Measurements from ENCODE around the gene MAGI2. TPM values are rescaled to one million over a fixed set of nuclear protein-coding genes. Genes with fewer than 3 reads are reported as not detected.
A peak's percentile ranks its signal among the peaks of the same experiment; 100 is the strongest.

Gene MAGI2
- total RNA-seq, 1 experiment from 2014 or later = 14.3 TPM

DNA sequence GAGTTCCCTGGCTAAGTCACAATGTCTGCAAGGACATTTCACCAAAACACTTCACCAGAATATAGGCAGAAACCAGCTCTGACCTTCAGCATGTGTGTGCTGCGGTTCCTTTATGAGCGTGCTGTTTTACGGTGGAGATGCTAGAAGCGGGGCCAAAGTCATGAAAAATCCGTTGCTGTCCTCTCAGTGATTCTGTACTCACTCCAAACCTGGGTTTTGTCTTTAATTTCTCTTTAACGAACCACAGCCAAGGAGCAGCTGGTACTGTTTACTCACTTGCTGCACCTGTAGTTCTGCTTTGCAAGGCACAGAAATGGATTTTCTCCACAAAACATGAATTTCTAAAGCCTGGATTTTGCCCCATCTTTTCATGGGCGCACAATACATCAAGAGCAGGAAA lies 1015.0 kb downstream of the MAGI2 start:
- Histone ChIP-seq H3K14ac (ENCODE audit: insufficient read depth, low read length) (no peak overlapping the region), H4K5ac (ENCODE audit: insufficient read length, low read depth, low read length) (no peak overlapping the region), H3K79me2 (ENCODE audit: insufficient read depth, low read length) (no peaks in the 10 kb centered on the region), H3K23ac (ENCODE audit: insufficient read length, low read depth, low read length) (no peak overlapping the region), H2BK15ac (ENCODE audit: low read depth, low read length) (no peak overlapping the region), H2BK5ac (ENCODE audit: insufficient read length, low read length) (no peak overlapping the region), H4K8ac (replicated peaks; ENCODE audit: insufficient read length, low read depth, low read length) (no peak overlapping the region), H3K18ac (ENCODE audit: insufficient read length, low read depth, low read length) (no peak overlapping the region), H3K27ac (ENCODE audit: insufficient read length, low read depth, low read length) (no peak overlapping the region), H4K20me1 (ENCODE audit: control insufficient read depth, insufficient read depth, insufficient read length) (no peaks in the 10 kb centered on the region), H2AFZ (ENCODE audit: low read length) (no peak overlapping the region), H3T11ph (ENCODE audit: low read length) (no peak overlapping the region), H3K27me3 (ENCODE audit: insufficient read depth, low read length) (no peaks in the 10 kb centered on the region), H3K4ac (ENCODE audit: low read depth, low read length) (no peak overlapping the region), H2BK12ac (ENCODE audit: insufficient read length, low read depth, low read length) (no peak overlapping the region), H2AK5ac (ENCODE audit: insufficient read length, low read length) (no peak overlapping the region), H2BK120ac (ENCODE audit: low read depth, low read length, poor library complexity, severe bottlenecking) (no peak overlapping the region), H4K91ac (ENCODE audit: insufficient read length, low read depth, low read length) (no peak overlapping the region), H2BK20ac (ENCODE audit: low read depth, low read length, poor library complexity, severe bottlenecking) (no peak overlapping the region), H3K56ac (ENCODE audit: insufficient read length, low read depth, low read length) (no peak overlapping the region), H3K23me2 (ENCODE audit: insufficient read length, low read depth, low read length, poor library complexity, severe bottlenecking) (no peaks in the 10 kb centered on the region), H3K9me3 (ENCODE audit: control insufficient read depth, low read depth, low read length) (no peaks in the 10 kb centered on the region), H3K4me2 (ENCODE audit: insufficient read depth, insufficient read length, low read length) (no peak overlapping the region), H3K79me1 (ENCODE audit: insufficient read depth, low read depth, low read length, poor library complexity, severe bottlenecking) (no peaks in the 10 kb centered on the region), H3K4me1 (ENCODE audit: insufficient read depth, low read length) (no peaks in the 10 kb centered on the region), H3K9ac (ENCODE audit: extremely low read depth, insufficient read length, low read length) (no peak overlapping the region)
- Mint-ChIP-seq H3K27me3 (ENCODE audit: low read depth) (no peaks in the 10 kb centered on the region), H3K4me3 (no peak overlapping the region), H3K4me1 (peaks cover 4 to 10% of the 10 kb centered on the region in 2 experiments; a peak in 3 of 4 replicates), H3K9me3 (no peaks in the 10 kb centered on the region), H3K27ac (0 out of 7 replicates have a peak overlapping the region, but pooled peaks of 1 of the 3 experiments have one; percentile 10), H3K36me3 (ENCODE audit: insufficient read depth in 1 of 3, low read depth in 3 of 3) (no peaks in the 10 kb centered on the region)
- WGBS (ENCODE audit: extremely low coverage, insufficient read length, low lambda C conversion rate) = no CpG with 5 or more reads among the region's 7 CpGs
- no peak for DNase-seq
- TF ChIP-seq CTCF (conservative IDR thresholded peaks at IDR 0.05) = no peak
